Endothelial cell of umbilical vein (primary cell): ENCODE data around the gene VWA1.

Experiments
- CTCF ChIP-seq, 2 donors: IDR thresholded peaks; 1 replicate in 1 of 2; 2 replicates in 1 of 2; pipeline ENCODE4 v1.5.1; 2011; ENCODE audit warnings: low read length in 2 of 2, mild to moderate bottlenecking in 2 of 2, moderate library complexity in 2 of 2, control low read depth in 1 of 2, inconsistent platforms in 1 of 2, low read depth in 1 of 2; ENCODE audit not compliant: insufficient read depth in 1 of 2; ENCODE audit errors: extremely low read depth in 1 of 2
- EZH2 ChIP-seq: IDR thresholded peaks from 2 replicates; pipeline ENCODE4 v1.6.1; 2012; ENCODE audit warnings: borderline replicate concordance, low read depth, mild to moderate bottlenecking, moderate library complexity, low read length, inconsistent platforms; ENCODE audit not compliant: severe bottlenecking
- POLR2A ChIP-seq: IDR thresholded peaks from 2 replicates; pipeline ENCODE4 v1.6.1; 2012; ENCODE audit warnings: low read depth, mild to moderate bottlenecking, control low read depth, low read length
- POLR2AphosphoS5 ChIP-seq: IDR thresholded peaks from 2 replicates; pipeline ENCODE4 v1.6.1; 2012; ENCODE audit warnings: low read depth, mild to moderate bottlenecking, control low read depth, low read length, moderate library complexity; ENCODE audit not compliant: insufficient read depth

GRCh38 chr1:1489231-1489630 is 53.7 kb downstream of the VWA1 start:
- TF ChIP-seq POLR2A (no peak), POLR2AphosphoS5 (no peak), CTCF (IDR thresholded peaks at IDR 0.05; ENCODE audit: extremely low read depth in 1 of 2, insufficient read depth in 1 of 2, low read depth in 1 of 2, low read length in 2 of 2) (no peak), EZH2 (no peak)
